Mammary epithelial cell (primary cell): ENCODE measurements around the gene CLDN10.

ENCODE experiments used
- EZH2 ChIP-seq: IDR thresholded peaks from 2 replicates; pipeline ENCODE4 v1.6.1; 2012; ENCODE audit warnings: low read length, inconsistent platforms, borderline replicate concordance
- TF ChIP-seq, protein P1 (sequence below), 2 donors: IDR thresholded peaks in 1 of 2; conservative IDR thresholded peaks in 1 of 2; 2 replicates each; pipeline ENCODE4 v1.5.1; 2011 to 2012; ENCODE audit warnings: inconsistent platforms in 2 of 2, low read length in 2 of 2, mild to moderate bottlenecking in 2 of 2, control low read depth in 1 of 2, low read depth in 1 of 2; ENCODE audit not compliant: insufficient read depth in 1 of 2; ENCODE audit errors: extremely low read depth in 1 of 2

DNA sequence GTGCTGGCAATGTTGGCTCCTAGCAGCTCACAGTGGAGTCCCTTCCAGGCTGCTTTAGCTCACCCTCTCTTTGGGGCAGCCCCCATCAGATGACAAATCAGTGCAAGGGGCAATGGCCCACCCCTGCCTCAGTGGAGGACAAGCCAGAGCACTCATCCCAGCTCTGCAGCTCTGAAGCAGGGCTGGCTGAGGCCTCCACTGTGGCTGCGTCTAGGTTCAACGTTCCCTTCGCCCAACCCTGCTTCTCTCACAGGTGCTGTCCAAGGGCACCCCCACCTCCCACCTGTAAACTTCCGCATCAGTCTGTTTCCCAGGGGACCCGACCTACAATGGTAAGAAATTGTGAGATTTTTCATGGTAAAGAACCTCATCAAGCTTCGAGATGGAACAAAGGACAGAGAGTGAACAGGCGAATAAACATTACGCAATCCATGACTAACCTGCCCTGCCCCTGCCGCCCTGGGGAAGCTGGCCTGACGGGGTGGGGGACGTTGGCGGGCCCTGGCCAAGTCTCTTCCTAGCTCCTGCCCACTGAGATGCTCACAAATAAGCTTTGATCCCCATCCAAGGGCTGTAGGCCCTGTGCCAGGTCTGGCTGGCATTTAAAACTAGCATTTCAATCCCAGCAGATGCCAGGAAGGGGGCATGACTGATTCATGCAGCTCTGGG lies 51.5 kb downstream of the CLDN10 start:
- TF ChIP-seq, protein P1, sequence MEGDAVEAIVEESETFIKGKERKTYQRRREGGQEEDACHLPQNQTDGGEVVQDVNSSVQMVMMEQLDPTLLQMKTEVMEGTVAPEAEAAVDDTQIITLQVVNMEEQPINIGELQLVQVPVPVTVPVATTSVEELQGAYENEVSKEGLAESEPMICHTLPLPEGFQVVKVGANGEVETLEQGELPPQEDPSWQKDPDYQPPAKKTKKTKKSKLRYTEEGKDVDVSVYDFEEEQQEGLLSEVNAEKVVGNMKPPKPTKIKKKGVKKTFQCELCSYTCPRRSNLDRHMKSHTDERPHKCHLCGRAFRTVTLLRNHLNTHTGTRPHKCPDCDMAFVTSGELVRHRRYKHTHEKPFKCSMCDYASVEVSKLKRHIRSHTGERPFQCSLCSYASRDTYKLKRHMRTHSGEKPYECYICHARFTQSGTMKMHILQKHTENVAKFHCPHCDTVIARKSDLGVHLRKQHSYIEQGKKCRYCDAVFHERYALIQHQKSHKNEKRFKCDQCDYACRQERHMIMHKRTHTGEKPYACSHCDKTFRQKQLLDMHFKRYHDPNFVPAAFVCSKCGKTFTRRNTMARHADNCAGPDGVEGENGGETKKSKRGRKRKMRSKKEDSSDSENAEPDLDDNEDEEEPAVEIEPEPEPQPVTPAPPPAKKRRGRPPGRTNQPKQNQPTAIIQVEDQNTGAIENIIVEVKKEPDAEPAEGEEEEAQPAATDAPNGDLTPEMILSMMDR (conservative IDR thresholded peaks at IDR 0.05 in 1 of 2, IDR thresholded peaks at IDR 0.05 in 1 of 2; ENCODE audit: extremely low read depth in 1 of 2, insufficient read depth in 1 of 2, low read depth in 1 of 2, low read length in 2 of 2) = no peak
- TF ChIP-seq EZH2 = no peak
